GM06990 (cell line): ENCODE measurements around the gene ILF2.
"Not testable (repeated sequence)": the region's sequence is repeated elsewhere in the genome, so short reads cannot be mapped to it uniquely, and the experiment has no call there.

Experiments
- DNase-seq: peaks from one replicate; pipeline ENCODE4 v3.0.0-alpha.2; 2011; ENCODE audit not compliant: insufficient read length; ENCODE audit errors: extremely low read depth
- H3K27me3 ChIP-seq: replicated peaks from 2 replicates; pipeline ENCODE4 v1.6.0; 2011; ENCODE audit warnings: low read length; ENCODE audit not compliant: control insufficient read depth, insufficient read depth
- H3K36me3 ChIP-seq: 2 replicates; pipeline ENCODE4 v1.5.1; 2011; ENCODE audit warnings: low read length; ENCODE audit not compliant: control insufficient read depth, insufficient read depth
- H3K4me3 ChIP-seq: replicated peaks from 2 replicates; pipeline ENCODE4 v1.5.1; 2011; ENCODE audit warnings: low read depth, mild to moderate bottlenecking, control low read depth, low read length
- CTCF ChIP-seq: IDR thresholded peaks from 2 replicates; pipeline ENCODE4 v1.5.1; 2011; ENCODE audit warnings: low read length, control low read depth, mild to moderate bottlenecking, inconsistent platforms; ENCODE audit not compliant: insufficient read depth, poor library complexity, severe bottlenecking

The ILF2 gene

GRCh38 chr1:153670859-153671627 is at the start of gene ILF2:
TSS of gene ILF2 (minus strand) at chr1:153670993. CDS start at chr1:153670922, 71 bp downstream.
- peak; percentile 22 for TF ChIP-seq CTCF
- H3K36me3 ChIP-seq: peaks cover 11% of the 10 kb centered on the region
- DNase-seq: peak; percentile 93
- H3K4me3 ChIP-seq: peak within 1 kb of the TSS; percentile 97
- no peaks in the 10 kb centered on the region for H3K27me3 ChIP-seq

- Histone ChIP-seq H3K36me3 (no peaks in the 10 kb centered on the region), H3K4me3 (no peak overlapping the region), H3K27me3 (no peaks in the 10 kb centered on the region)
- no peak for DNase-seq
- no peak for TF ChIP-seq CTCF
Measured at GRCh38 chr1:153717330-153717729, 46.5 kb upstream of the ILF2 start.

- DNase-seq, H3K4me3 ChIP-seq, H3K27me3 ChIP-seq, H3K36me3 ChIP-seq: not testable (repeated sequence)
Measured at GRCh38 chr1:153716211-153716610, 45.4 kb upstream of the ILF2 start.

- DNase-seq: no peak
- Histone ChIP-seq H3K4me3 (no peak overlapping the region), H3K27me3 (no peaks in the 10 kb centered on the region), H3K36me3 (no peaks in the 10 kb centered on the region)
- no peak for TF ChIP-seq CTCF
Measured at GRCh38 chr1:153711026-153711425, 40.2 kb upstream of the ILF2 start.

- Histone ChIP-seq H3K36me3 (no peaks in the 10 kb centered on the region), H3K4me3 (no peak overlapping the region), H3K27me3 (no peaks in the 10 kb centered on the region)
- no peak for DNase-seq
- no peak for TF ChIP-seq CTCF
Measured at GRCh38 chr1:153705484-153705883, 34.7 kb upstream of the ILF2 start.

GRCh38 chr1:153699768-153700167 is 29.0 kb upstream of the ILF2 start:
- no peak for DNase-seq
- Histone ChIP-seq H3K27me3 (no peaks in the 10 kb centered on the region), H3K36me3 (no peaks in the 10 kb centered on the region), H3K4me3 (no peak overlapping the region)
- no peak for TF ChIP-seq CTCF
